ENCODE measurements around the gene OR2H2.

- no peak for TF ChIP-seq CTCF (IDR thresholded peaks at IDR 0.05; ENCODE audit: low read length)
- TF ChIP-seq EZH2 (optimal IDR thresholded peaks at IDR 0.05; ENCODE audit: low read depth, low read length) = no peak
- no peak for TF ChIP-seq EZH2phosphoT487 (IDR thresholded peaks at IDR 0.05; ENCODE audit: low read length)
Observed at GRCh38 chr6:29564875-29565274, 20.0 kb upstream of the OR2H2 start.

Data from MM.1S (cell line).